C4-2B (cell line): Measurements from ENCODE around the gene TMEFF2.

ENCODE experiments used
- ZFX ChIP-seq: fragments of 450-650 bp; IDR thresholded peaks from 2 replicates; pipeline ENCODE4 v1.6.1; 2017
- TF ChIP-seq, protein P1 (sequence below): fragments of 450-650 bp; conservative IDR thresholded peaks from 2 replicates; pipeline ENCODE4 v1.5.1; 2017; ENCODE audit warnings: mild to moderate bottlenecking

DNA sequence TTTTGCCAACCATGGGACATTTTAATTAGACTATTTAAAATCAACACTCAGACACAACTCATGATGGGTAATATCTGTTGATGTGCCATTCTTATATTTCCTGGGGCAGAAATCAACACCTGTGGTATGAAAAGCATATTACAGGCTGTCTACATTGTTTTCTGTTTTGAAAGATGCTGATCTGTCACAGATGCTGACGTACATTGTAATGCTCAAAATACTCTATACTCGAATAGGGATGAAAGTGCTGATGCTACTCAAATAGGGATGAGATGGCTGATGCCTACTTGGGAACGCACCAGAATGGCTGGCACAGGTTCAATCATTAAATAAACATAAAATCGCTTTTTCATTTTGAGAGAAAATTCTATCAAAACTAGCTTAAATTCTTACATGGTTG lies 41.2 kb downstream of the TMEFF2 start:
- TF ChIP-seq, protein P1, sequence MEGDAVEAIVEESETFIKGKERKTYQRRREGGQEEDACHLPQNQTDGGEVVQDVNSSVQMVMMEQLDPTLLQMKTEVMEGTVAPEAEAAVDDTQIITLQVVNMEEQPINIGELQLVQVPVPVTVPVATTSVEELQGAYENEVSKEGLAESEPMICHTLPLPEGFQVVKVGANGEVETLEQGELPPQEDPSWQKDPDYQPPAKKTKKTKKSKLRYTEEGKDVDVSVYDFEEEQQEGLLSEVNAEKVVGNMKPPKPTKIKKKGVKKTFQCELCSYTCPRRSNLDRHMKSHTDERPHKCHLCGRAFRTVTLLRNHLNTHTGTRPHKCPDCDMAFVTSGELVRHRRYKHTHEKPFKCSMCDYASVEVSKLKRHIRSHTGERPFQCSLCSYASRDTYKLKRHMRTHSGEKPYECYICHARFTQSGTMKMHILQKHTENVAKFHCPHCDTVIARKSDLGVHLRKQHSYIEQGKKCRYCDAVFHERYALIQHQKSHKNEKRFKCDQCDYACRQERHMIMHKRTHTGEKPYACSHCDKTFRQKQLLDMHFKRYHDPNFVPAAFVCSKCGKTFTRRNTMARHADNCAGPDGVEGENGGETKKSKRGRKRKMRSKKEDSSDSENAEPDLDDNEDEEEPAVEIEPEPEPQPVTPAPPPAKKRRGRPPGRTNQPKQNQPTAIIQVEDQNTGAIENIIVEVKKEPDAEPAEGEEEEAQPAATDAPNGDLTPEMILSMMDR: no peak
- TF ChIP-seq ZFX: no peak
